Peyer's patch (tissue), 4 donors: Measurements from ENCODE around the gene COX8A.

Experiments
- CTCF ChIP-seq, 6 experiments: fragments of 450-650 bp in 4 of 6; fragments of 200-600 bp in 2 of 6; sonication (generic) in 1 of 6; IDR thresholded peaks; one replicate each; pipeline ENCODE4 v1.5.1; 2017 to 2019; ENCODE audit warnings: antibody characterized with exemption in 6 of 6, mild to moderate bottlenecking in 3 of 6, moderate library complexity in 1 of 6
- POLR2A ChIP-seq, 2 donors: fragments of 450-650 bp; IDR thresholded peaks; one replicate each; pipeline ENCODE4 v1.5.1; 2017; ENCODE audit warnings: antibody characterized with exemption in 2 of 2, mild to moderate bottlenecking in 2 of 2, moderate library complexity in 2 of 2

GRCh38 chr11:63938479-63939396 lies 35.7 kb upstream of the COX8A start, which contains the start of gene NAA40:
- TF ChIP-seq CTCF (IDR thresholded peaks at IDR 0.05) (peak in 2 of 6 experiments; percentile 29 to 30), POLR2A (IDR thresholded peaks at IDR 0.05) (peak in 1 of 2 donors; percentile 15)
